ENCODE results near the gene KSR1. TPM values are rescaled to one million over a fixed set of nuclear protein-coding genes. Genes with fewer than 3 reads are reported as not detected.
A peak's percentile ranks its signal among the peaks of the same experiment; 100 is the strongest.

The KSR1 gene
- total and polyA plus RNA-seq, 9 of the 15 experiments (the other 6 are each of a cell fraction or from before 2014, with no cell fraction given): 1.4 to 51.7 (median 18.4) TPM

DNA sequence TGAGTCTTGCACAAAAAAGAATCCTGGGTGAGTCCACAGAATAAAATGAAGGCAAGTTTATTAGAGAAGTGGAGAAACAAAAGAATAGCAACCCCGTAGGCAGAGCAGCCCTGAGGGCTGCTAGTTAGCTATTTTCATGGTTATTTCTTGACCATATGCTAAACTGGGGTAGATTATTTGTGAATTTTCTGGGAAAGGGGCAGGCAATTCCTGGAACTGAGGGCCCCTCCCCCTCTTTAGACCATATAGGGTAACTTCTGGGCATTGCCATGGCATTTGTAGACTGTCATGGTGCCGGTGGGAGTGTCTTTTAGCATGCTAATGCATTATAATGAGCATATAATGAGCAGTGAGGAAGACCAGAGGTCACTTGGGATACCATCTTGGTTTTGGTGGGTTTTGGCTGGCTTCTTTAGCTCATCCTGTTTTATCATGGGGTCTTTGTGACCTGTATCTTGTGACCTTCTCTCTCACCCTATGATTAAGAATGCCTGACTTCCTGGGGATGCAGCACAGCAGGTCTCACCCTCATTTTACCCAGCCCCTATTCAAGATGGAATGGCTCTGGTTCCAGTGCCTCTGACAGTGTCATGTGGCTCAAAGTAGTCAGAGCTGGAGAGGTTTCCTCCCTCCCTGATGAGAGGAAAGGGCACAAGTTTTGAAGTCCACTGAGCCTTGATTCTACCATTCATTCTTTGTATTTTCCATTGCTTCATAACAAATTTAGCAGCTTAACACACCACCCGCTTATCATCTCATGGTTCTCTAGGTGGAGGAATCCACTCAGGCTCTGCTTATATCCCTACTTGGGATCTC, 119.1 kb downstream of the KSR1 start (continued):
- TF ChIP-seq, protein P1, sequence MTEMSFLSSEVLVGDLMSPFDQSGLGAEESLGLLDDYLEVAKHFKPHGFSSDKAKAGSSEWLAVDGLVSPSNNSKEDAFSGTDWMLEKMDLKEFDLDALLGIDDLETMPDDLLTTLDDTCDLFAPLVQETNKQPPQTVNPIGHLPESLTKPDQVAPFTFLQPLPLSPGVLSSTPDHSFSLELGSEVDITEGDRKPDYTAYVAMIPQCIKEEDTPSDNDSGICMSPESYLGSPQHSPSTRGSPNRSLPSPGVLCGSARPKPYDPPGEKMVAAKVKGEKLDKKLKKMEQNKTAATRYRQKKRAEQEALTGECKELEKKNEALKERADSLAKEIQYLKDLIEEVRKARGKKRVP (CRISPR knock-in tag; IDR thresholded peaks at IDR 0.05): peak; percentile 88
- TF ChIP-seq BRD9 (IDR thresholded peaks at IDR 0.05; ENCODE audit: low read depth, partially characterized antibody): no peak
- 0 out of 2 replicates have a peak, but pooled peaks have one; percentile 28 for TF ChIP-seq HDAC2 (IDR thresholded peaks at IDR 0.05)
- TF ChIP-seq, protein P2, sequence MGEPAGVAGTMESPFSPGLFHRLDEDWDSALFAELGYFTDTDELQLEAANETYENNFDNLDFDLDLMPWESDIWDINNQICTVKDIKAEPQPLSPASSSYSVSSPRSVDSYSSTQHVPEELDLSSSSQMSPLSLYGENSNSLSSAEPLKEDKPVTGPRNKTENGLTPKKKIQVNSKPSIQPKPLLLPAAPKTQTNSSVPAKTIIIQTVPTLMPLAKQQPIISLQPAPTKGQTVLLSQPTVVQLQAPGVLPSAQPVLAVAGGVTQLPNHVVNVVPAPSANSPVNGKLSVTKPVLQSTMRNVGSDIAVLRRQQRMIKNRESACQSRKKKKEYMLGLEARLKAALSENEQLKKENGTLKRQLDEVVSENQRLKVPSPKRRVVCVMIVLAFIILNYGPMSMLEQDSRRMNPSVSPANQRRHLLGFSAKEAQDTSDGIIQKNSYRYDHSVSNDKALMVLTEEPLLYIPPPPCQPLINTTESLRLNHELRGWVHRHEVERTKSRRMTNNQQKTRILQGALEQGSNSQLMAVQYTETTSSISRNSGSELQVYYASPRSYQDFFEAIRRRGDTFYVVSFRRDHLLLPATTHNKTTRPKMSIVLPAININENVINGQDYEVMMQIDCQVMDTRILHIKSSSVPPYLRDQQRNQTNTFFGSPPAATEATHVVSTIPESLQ (CRISPR knock-in tag; IDR thresholded peaks at IDR 0.05): no peak
- 0 out of 2 replicates have a peak, but pooled peaks have one; percentile 8 for TF ChIP-seq L3MBTL2 (IDR thresholded peaks at IDR 0.05)
- TF ChIP-seq, protein P3, sequence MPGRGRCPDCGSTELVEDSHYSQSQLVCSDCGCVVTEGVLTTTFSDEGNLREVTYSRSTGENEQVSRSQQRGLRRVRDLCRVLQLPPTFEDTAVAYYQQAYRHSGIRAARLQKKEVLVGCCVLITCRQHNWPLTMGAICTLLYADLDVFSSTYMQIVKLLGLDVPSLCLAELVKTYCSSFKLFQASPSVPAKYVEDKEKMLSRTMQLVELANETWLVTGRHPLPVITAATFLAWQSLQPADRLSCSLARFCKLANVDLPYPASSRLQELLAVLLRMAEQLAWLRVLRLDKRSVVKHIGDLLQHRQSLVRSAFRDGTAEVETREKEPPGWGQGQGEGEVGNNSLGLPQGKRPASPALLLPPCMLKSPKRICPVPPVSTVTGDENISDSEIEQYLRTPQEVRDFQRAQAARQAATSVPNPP (IDR thresholded peaks at IDR 0.05; ENCODE audit: borderline replicate concordance, insufficient read depth, insufficient read length): no peak
- TF ChIP-seq, protein P4, sequence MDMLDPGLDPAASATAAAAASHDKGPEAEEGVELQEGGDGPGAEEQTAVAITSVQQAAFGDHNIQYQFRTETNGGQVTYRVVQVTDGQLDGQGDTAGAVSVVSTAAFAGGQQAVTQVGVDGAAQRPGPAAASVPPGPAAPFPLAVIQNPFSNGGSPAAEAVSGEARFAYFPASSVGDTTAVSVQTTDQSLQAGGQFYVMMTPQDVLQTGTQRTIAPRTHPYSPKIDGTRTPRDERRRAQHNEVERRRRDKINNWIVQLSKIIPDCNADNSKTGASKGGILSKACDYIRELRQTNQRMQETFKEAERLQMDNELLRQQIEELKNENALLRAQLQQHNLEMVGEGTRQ (CRISPR knock-in tag; IDR thresholded peaks at IDR 0.05): no peak
- TF ChIP-seq NCOR1 (IDR thresholded peaks at IDR 0.05): peak; percentile 53
- TF ChIP-seq SREBF1 (IDR thresholded peaks at IDR 0.05; ENCODE audit: borderline replicate concordance, low read depth, low read length): no peak
- TF ChIP-seq ZNF551 (CRISPR knock-in tag; IDR thresholded peaks at IDR 0.05): no peak
- no peak for TF ChIP-seq KDM4B (IDR thresholded peaks at IDR 0.05; ENCODE audit: borderline replicate concordance in 2 of 2, low read depth in 1 of 2)
- TF ChIP-seq, protein P5, sequence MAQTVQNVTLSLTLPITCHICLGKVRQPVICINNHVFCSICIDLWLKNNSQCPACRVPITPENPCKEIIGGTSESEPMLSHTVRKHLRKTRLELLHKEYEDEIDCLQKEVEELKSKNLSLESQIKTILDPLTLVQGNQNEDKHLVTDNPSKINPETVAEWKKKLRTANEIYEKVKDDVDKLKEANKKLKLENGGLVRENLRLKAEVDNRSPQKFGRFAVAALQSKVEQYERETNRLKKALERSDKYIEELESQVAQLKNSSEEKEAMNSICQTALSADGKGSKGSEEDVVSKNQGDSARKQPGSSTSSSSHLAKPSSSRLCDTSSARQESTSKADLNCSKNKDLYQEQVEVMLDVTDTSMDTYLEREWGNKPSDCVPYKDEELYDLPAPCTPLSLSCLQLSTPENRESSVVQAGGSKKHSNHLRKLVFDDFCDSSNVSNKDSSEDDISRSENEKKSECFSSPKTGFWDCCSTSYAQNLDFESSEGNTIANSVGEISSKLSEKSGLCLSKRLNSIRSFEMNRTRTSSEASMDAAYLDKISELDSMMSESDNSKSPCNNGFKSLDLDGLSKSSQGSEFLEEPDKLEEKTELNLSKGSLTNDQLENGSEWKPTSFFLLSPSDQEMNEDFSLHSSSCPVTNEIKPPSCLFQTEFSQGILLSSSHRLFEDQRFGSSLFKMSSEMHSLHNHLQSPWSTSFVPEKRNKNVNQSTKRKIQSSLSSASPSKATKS (CRISPR knock-in tag; IDR thresholded peaks at IDR 0.05): 0 out of 2 replicates have a peak, but pooled peaks have one; percentile 14
- TF ChIP-seq CBX2 (IDR thresholded peaks at IDR 0.05; ENCODE audit: insufficient read depth, low read length, poor library complexity, severe bottlenecking): no peak
- peak; percentile 90 for TF ChIP-seq ZNF445 (CRISPR knock-in tag; IDR thresholded peaks at IDR 0.05; ENCODE audit: low read depth)
- no peak for TF ChIP-seq ILF3 (IDR thresholded peaks at IDR 0.05; ENCODE audit: borderline replicate concordance)
- TF ChIP-seq ILK (tag; IDR thresholded peaks at IDR 0.05; ENCODE audit: borderline replicate concordance, low read depth): peak; percentile 92
- TF ChIP-seq, protein P6, sequence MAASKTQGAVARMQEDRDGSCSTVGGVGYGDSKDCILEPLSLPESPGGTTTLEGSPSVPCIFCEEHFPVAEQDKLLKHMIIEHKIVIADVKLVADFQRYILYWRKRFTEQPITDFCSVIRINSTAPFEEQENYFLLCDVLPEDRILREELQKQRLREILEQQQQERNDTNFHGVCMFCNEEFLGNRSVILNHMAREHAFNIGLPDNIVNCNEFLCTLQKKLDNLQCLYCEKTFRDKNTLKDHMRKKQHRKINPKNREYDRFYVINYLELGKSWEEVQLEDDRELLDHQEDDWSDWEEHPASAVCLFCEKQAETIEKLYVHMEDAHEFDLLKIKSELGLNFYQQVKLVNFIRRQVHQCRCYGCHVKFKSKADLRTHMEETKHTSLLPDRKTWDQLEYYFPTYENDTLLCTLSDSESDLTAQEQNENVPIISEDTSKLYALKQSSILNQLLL (CRISPR knock-in tag; IDR thresholded peaks at IDR 0.05; ENCODE audit: borderline replicate concordance): no peak
- peak; percentile 80; the same call in 1 of the 2 replicates for TF ChIP-seq ELF4 (CRISPR knock-in tag; IDR thresholded peaks at IDR 0.05)
